Measurements from ENCODE around the gene CFAP206.
"Not testable (repeated sequence)": the region's sequence is repeated elsewhere in the genome, so short reads cannot be mapped to it uniquely, and the experiment has no call there.

CFAP206 gene

DNA sequence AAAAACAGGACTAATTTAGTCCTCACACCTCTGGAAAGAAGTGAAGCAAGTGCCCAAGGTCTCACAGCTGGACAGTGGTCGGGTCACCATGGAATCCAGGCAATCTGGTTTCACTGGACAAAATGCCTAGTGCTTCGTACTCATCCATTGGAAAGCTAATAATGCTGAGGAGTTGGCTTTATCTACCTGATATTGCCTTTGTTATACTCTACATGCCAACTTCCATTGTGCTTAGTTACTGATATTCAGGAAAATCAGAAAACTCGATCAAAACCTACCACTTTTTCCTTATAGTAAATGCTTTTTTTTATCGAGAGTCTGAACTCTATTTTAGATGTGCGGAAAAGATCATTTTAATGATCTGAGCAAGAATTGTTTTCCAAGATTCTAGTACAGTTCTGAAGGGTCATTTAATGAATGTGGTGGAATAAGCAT lies 966 bp downstream of the CFAP206 start:
- intact Hi-C loops (cut with DNase I), result no loop called here
- DNase-seq, result no peak

DNA sequence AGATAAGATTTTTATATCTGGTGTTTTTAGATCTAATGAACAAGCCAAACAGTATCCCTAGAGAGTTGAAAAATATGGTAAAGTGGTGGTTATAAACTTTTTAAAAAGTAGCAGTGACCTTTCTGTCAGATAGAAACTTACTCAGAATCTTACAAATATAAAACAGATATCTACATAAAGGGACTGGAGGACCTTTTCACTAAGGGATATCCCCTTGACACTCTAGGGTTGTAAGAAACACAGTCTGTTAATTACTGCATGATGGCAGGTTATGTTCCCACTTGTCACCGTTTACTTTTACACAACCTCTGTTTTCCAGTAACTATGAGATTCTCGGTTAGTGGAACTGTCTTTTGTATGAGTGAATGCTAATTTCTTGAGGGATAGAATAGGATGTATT lies 11.5 kb downstream of the CFAP206 start:
- DNase-seq, result no peak
- intact Hi-C loops (cut with DNase I), result no loop called here

DNA sequence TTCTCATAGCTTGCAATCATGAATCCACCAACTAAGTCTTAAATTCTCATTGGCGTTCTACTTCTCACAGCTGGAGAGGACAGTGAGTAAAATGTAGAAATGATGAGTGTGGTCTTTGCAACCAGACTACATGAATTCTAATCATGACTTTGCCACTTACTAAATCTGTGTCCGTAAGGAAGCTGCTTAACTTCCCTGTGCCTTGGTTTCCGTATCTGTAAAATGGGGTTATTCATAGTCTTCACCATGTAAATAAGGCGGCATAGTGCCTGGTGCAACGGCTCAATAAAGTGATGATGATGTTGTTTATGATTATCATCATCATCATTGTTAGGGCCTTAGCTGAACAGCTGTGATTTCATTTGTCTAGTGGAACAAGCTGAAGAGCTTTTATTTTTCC lies 12.6 kb downstream of the CFAP206 start:
- intact Hi-C loops (cut with DNase I), result no loop called here
- no peak for DNase-seq

DNA sequence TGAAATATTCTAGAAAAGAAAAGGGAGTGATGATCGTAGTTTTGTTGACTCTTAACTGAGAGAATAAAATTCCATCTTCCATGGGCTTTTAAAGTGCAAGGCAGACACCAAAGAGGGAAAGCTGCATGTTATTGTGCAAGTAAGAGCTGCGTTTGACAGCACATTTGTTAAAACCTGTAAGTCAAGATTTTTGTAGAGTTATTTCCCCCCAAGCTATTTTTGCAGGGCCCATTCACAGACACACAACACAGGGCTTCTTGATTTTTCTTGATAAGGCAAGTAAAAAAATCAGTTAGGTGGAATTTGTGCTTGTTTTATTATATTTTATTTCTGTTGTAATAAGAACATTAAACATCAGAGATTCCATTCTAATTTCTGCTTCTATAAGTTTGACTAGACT lies 13.8 kb downstream of the CFAP206 start:
- DNase-seq, result no peak

DNA sequence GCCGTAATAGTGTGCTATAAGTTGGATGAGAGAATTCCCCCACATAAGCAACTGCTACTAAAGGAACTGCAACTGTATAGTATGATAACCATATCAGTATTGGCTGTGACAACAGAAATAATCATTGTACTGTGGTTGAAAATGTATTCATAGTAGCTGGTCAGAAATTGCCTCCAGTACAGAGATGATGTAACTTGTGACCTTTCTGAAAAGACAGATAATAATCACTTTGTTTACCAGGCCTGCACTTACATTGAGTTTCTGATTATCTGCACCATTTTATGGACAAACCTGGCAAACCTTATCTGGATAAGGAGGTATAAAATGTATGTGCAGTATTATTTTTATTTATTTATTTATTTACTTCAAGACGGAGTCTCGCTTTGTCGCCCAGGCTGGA lies 19.0 kb downstream of the CFAP206 start:
- intact Hi-C loops (cut with DNase I), result no loop called here
- DNase-seq, result no peak

More for the DNA sequence above, 13.8 kb downstream of the CFAP206 start:
- intact Hi-C loops (cut with DNase I), result no loop called here

DNA sequence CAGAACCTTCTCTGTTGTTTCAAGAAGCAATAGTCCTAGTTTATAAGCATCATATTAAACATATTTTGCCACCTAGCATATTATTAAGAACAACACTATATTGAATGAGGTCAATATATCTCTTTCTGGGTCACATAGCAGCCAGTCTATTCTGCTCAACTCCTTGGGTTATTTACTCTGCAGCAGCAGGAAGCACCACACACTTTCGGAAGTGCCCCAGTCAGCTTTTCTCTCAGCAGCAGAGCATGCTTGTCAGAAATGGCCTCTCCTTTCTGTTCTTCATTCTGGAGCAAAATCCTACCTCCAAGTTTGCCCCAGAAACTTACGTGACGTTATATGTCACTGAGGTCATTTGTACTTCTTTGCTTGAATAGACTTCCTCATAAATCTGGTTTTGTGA lies 22.7 kb downstream of the CFAP206 start:
- intact Hi-C loops (cut with DNase I), result no loop called here
- DNase-seq, result no peak

DNA sequence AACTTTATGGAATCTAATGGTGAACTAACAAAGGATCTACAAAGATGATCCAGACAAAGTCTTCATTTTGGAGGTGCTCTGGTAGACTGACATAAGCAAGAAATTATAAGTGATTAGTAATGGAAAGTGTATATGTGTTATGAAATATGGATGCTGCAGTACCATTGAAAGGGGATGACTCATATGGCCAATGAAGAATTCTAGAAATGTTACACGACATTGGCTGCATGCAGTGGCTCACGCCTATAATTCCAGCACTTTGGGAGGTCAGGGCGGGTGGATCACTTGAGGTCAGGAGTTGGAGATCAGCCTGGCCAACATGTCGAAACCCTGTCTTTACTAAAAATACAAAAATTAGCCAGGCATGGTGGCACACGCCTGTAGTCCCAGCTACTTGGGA lies 23.5 kb downstream of the CFAP206 start:
- intact Hi-C loops (cut with DNase I), result no loop called here
- DNase-seq, result no peak

DNA sequence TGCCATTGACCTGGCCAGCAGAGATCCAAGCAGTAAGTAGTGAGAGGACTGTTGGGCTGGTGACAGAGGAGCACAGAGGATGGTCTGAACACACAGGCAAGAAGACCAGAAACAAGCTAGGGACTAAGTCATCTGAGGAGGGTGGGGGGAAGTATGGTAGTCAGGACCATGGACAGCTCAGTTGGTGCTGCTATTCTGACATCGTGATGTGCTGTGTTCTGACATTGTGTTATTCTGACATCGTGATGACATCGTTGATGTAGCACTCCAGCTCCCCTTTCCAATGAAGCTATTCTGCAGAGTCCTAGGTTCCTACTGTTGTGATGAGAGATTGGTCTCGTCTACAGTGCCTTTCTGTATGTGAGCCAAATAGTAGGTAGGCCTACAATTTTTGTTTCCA lies 28.7 kb downstream of the CFAP206 start:
- intact Hi-C loops (cut with DNase I), result no loop called here
- DNase-seq, result peak in 11 of 42 donors; percentile 1 to 53 (median 16)

DNA sequence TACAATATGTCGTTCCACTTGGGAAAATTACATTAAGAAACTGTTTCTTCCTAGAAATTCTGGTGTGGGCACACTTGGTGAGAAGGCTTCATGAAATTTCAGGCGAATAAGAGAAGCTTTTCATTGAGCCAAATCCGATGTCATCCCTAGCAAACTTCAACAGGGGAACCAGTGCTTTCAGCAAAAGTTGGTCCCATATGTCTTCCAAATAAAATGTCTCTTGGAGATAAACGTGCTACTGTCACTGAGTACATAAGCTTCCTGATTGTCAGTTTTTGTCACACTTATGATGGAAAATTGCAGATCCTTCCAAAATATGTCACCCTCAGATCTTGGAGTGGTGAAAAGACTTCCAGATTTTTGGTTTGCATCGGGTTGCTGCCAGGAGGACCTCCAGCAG lies 33.9 kb downstream of the CFAP206 start:
- intact Hi-C loops (cut with DNase I), result no loop called here
- DNase-seq, result no peak

DNA sequence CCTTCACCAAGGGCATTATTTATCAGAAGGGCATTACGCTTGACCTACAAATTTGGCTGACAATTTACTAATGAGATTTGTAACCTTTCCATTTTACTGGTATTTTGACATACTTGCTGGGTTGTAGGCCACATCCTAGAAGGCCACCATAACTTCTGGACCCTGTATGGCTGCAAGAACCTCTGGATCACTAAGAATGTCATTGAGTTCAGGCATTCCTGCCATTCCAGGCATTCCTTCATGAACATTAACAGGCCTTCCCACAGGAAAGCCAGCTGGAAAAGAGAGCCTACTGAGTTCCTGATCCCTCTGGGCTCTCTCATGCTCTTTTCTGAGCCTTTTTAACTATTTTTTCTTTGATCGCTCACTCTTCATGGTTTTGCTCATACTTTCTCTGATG lies 36.6 kb downstream of the CFAP206 start:
- DNase-seq, result no peak
- intact Hi-C loops (cut with DNase I), result no loop called here

DNA sequence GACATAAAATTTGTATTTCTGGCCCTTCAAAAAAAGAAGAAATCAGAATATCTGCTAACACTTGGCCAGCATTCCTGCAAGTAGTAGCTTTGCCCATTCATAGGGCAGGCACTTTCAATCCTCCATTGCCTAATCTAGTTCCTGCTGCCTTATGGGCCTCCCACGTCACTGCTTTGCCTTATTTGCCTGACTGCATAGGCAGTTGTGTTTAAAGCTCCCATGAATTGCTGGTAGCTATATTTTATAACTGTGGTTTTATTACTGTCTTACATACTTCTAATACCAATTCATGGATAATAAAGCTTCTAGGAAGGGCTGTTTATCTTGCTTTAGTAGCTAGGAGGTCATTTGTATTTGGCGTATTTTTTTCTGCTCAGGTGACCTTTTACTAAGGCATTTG lies 57.3 kb downstream of the CFAP206 start:
- intact Hi-C loops (cut with DNase I), result no loop called here
- no peak for DNase-seq

DNA sequence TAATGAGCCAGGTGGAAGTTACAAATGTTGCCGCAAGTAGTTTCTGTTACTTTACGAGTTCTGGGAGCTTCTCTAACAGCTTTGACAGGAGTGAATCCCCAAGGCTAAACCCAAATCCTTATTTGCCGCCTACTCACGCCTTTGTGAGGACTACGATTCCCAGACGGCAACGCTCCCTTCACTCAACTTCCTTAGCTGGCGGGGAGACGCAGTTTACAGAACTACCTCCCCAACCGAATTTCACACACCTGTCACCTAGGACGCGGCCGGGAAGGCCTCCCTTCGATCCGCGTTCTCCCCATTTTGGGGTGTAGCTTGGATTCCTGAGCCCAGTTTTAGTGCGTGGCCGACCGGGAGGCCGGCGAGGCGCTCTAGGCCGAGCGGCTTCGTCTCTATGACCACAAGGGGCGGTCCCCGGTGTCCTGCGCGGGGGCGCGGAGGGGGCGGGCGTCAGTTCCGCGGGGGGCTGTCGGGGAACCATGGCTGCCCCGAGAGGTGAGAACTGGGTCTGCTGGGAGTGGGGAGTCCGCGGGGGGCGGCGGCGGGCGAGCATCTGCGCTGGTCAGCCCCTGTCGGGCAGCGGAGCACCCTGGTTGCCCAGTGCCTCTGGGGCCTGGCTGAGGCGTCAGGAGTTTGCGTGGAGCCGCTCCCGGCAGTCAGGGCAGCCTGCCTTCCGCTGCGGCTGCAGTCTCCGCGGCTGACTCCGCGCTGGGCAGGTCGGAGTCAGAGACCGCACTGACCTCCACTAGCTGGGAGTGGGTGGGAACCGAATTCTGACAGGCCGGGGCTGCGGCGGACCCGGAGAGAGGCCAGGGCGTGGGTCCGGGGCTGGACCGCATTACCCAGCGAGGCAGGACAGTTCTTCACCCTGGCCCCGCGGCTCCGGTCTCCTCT lies 65.0 kb downstream of the CFAP206 start, which contains the start of gene SLC35A1:
Gene SLC35A1 (plus strand): TSS at position 450 of the 894 bp plus-strand sequence. CDS start 30 bp downstream, at position 480.
- peak; percentile 72 to 95 (median 90) for DNase-seq
- intact Hi-C loops (cut with DNase I), result loop anchor here (5.0 kb wide), 2 partner anchors 60 to 150 kb away; partner anchors contain the start of gene SMIM8

DNA sequence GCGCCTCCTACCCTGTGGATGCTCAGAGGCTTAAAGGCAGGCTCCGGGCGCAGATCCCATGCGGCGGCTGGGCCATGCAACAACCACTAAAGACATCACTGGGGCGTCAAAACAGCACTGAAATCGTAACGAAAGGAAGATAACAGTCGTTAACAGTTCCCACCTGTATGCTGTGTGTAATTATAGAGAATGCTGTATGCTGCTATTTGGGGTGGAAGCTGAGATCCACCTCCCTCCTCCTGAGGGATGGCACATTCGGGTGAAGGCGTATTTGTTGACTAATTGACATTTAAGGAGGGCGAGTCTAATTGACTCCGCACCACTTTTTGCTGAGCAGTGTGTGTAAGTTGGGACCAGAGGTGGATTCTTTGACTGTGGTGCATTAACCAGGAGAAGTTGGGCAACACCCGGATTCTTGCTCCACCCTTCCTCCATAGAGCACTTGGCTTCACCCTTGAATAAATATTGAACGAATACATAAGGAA lies 65.7 kb downstream of the CFAP206 start:
- intact Hi-C loops (cut with DNase I), result loop anchor here (5.0 kb wide), 2 partner anchors 61 to 151 kb away; partner anchors contain the start of gene SMIM8
- peak in 21 of 42 donors; percentile 1 to 83 (median 27) for DNase-seq

DNA sequence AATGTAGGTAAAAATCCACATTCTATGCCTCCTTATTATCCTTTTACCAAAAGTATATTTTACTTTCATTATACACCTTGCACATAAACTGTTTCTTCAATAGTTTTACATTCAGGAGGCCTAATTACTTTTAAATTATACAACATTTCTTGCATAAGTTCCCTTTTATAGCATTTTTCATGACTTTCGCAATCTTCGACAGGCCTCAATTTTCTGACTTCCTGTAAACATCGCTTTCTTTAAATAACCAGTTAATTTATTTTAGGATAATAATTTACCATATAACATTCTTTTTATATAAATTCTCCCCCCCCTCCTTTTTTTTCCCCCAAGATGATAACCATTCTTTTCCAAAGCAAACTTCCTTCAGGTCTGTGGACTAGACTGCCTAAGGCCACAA lies 74.2 kb downstream of the CFAP206 start:
- no peak for DNase-seq
- intact Hi-C loops (cut with DNase I), result no loop called here

DNA sequence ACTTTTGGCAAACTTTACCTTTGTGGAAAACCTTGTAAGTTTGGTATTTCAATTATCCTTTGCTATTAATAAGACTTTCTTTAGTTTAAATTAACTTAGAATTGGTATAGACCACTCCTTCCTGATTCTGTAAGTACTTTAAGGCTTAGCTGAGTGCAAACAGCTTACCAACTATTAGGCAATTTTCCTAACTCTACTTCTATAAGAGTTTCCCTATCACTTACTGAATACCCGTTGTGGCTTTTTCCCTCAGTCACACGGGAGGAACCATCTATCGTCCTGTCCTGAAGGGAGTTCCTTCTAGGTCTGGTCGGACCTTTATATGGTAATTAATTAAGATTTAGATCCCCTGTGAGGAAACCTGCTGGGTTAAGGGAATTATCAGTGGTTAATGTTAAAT lies 74.6 kb downstream of the CFAP206 start:
- DNase-seq, result no peak
- intact Hi-C loops (cut with DNase I), result no loop called here

DNA sequence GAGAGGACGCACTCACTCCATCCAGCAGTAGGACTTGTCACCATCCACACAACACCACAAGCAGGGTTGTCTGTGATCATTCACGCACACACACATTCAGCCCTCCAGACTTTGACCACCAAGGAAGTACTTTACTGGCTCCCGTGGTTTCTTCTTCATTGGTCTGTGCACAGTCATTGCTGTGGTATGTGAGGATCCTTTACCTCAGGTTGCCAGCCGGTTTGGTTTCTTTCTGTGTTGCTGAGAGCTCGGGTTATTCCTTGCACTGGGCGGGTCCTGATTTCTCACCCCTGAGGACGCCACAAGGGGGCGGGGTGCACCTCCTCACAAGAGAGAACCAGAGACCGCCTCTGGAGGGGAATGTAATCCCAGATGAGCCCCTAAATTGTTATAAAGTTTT lies 76.2 kb downstream of the CFAP206 start:
- intact Hi-C loops (cut with DNase I), result no loop called here
- DNase-seq, result peak in 1 of 42 donors; percentile 6

DNA sequence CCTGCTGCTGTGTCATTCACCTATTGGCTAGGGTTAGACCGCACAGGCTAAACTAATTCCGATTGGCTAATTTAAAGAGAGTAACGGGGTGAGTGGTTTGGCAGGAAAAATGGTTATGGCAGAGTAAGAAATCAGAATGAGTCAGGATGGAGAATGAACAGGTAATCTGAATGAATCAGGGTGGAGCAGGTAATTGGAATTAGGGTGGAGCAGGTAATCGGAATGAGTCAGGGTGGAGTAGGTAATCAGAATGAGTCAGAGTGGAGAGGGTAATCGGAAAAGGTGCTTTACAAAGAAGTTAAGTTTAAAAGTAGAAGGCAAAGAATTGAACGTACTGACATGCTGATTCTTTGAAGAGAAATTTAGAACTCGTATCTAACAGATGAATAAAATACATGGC lies 76.7 kb downstream of the CFAP206 start:
- intact Hi-C loops (cut with DNase I), result no loop called here

DNA sequence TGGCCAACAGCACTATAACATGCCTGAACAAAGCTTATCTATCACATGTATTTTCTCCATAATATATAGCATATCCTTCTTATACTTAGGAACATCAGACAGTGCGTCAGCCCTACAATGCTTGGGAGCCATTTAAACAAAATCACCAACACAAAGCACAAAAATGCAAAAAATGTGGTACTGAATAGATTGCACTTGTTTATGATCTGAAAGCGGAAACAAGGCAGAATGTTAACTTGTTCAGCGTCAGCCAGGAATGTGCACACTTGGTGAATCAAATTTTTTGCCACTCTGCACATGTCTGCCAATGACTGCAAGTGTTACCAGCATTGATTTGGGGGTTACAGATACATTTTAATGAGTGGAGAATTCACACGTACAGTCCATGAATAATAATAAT lies 79.8 kb downstream of the CFAP206 start:
- intact Hi-C loops (cut with DNase I), result no loop called here
- DNase-seq, result no peak

More for the DNA sequence above, 76.7 kb downstream of the CFAP206 start:
- peak in 1 of 42 donors; percentile 21 for DNase-seq

DNA sequence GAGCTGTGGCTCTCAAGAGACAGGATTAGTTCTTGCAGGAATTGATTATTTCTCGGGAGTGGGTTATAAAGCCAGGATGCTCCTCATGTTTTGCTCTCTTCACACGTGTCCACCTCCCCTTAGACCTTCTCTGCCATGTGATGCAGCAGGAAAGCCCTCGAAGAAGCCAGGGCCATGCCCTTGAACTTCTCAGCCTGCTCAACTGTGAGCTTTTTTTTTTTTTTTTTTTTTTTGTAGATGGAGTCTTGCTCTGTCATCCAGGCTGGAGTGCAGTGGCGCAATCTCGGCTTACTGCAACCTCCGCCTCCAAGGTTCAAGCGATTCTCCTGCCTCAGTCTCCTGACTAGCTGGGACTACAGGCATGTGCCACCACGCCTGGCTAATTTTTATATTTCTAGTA lies 81.6 kb downstream of the CFAP206 start:
- DNase-seq; intact Hi-C loops (cut with DNase I): not testable (repeated sequence)

DNA sequence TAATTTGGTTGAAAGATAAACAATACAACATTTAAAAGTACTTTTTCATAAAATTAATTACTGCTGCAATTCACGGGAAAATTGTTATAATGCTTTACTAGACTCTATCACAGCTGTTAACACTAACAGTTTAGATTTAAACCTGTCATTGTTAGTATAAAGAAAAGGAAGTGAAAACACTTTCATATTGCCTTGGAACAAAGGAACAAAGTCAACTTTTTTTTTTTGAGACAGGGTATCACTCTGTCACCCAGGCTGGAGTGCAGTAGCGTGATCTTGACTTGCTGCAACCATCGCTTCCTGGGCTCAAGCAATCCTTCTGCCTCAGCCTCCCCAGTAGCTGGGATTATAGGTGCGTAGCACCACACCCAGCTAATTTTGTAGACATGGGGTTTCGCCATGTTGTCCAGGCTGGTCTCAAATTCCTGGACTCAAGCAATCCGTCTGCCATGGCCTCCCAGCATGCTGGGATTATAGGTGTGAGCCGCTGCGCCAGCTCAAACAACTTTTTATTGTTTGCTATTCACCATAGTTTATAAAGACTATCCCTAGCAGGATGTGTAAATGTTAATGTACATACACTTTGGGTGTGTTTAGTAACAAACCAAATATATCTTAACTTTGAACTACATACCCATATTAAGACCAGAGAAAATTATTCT lies 87.1 kb downstream of the CFAP206 start:
- intact Hi-C loops (cut with DNase I), result no loop called here
- DNase-seq, result no peak
